ENCODE data around the gene NAA38. TPM values are rescaled to one million over a fixed set of nuclear protein-coding genes. Genes with fewer than 3 reads are reported as not detected.

Gene NAA38
- total and polyA plus RNA-seq, 8 donors, result 20.1 to 87.2 (median 28.0) TPM

DNA sequence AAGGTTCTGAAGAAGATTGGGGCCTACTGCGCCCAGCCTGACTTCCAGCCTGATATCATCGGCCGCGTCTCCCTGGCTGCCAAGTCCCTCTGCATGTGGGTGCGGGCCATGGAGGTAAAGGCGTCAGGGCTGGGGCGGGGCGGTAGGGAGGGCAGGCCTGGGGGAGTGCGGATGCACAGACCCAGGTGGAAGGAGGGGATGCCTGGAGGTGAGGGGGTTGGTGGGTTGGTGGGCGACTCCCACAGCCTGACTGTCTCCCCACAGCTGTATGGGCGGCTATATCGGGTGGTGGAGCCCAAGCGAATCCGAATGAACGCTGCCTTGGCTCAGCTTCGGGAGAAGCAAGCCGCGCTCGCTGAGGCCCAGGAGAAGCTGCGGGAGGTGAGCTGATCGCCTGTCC is 50.2 kb downstream of the NAA38 start:
- FAIRE-seq, result no peak
- H3K27ac ChIP-seq, result no peak overlapping the region
- ATAC-seq, result no peak
- WGBS, 2 donors, result 90 to 94% methylated on average over 21 of the region's 21 CpGs
- no peaks in the 10 kb centered on the region for H3K4me1 ChIP-seq
- TF ChIP-seq, protein P1, sequence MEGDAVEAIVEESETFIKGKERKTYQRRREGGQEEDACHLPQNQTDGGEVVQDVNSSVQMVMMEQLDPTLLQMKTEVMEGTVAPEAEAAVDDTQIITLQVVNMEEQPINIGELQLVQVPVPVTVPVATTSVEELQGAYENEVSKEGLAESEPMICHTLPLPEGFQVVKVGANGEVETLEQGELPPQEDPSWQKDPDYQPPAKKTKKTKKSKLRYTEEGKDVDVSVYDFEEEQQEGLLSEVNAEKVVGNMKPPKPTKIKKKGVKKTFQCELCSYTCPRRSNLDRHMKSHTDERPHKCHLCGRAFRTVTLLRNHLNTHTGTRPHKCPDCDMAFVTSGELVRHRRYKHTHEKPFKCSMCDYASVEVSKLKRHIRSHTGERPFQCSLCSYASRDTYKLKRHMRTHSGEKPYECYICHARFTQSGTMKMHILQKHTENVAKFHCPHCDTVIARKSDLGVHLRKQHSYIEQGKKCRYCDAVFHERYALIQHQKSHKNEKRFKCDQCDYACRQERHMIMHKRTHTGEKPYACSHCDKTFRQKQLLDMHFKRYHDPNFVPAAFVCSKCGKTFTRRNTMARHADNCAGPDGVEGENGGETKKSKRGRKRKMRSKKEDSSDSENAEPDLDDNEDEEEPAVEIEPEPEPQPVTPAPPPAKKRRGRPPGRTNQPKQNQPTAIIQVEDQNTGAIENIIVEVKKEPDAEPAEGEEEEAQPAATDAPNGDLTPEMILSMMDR (IDR thresholded peaks at IDR 0.05), result no peak
- no peaks in the 10 kb centered on the region for H3K36me3 ChIP-seq
- H3K4me3 ChIP-seq, result no peak overlapping the region
- H3K9me3 ChIP-seq, result no peaks in the 10 kb centered on the region
- no peak for DNase-seq
- intact Hi-C loops (cut with DNase I), result loop anchor here in 1 of 3 donors (10.0 kb wide), 1 partner anchor 72 kb away; no protein-coding TSS in a partner anchor
- H3K27me3 ChIP-seq, result no peaks in the 10 kb centered on the region

Other genes with a start within 250 kb of the NAA38 start
- gene FXR2, start 242.7 kb downstream of the NAA38 start, total RNA-seq, result 10 to 100 TPM in 4 of 6 donors, 1 to 10 TPM in 2; 7.8 to 16.6 (median 12.3) TPM
- gene FXR2, start 242.7 kb downstream of the NAA38 start, polyA plus RNA-seq, result 10 to 100 TPM; 19.8 to 25.6 TPM
- 10 to 100 TPM; 43.8 to 82.8 (median 66.6) TPM for gene SAT2, start 229.7 kb downstream of the NAA38 start, total RNA-seq
- gene SAT2, start 229.7 kb downstream of the NAA38 start, polyA plus RNA-seq, result 100 to 1,000 TPM; 250 to 348 TPM
- gene SHBG, start 227.4 kb downstream of the NAA38 start, total RNA-seq, result under 1 TPM in 3 of 6 donors, not detected in 3; 0.16 to 0.72 (median 0.17) TPM
- gene SHBG, start 227.4 kb downstream of the NAA38 start, polyA plus RNA-seq, result under 1 TPM; 0.23 to 0.82 TPM
- gene ATP1B2, start 206.6 kb downstream of the NAA38 start, total RNA-seq, result 1 to 10 TPM in 5 of 6 donors, under 1 TPM in 1; 0.79 to 1.9 (median 1.2) TPM
- 1 to 10 TPM; 1.3 to 6.7 TPM for gene ATP1B2, start 206.6 kb downstream of the NAA38 start, polyA plus RNA-seq
- gene TP53, start 170.1 kb downstream of the NAA38 start, total RNA-seq, result 10 to 100 TPM; 14.6 to 35.9 (median 28.5) TPM
- 10 to 100 TPM in 1 of 2 donors, 1 to 10 TPM in 1; 8.3 to 10.8 TPM for gene TP53, start 170.1 kb downstream of the NAA38 start, polyA plus RNA-seq
- 1 to 10 TPM; 2.0 to 5.0 (median 3.8) TPM for gene WRAP53, start 169.1 kb downstream of the NAA38 start, total RNA-seq
- gene WRAP53, start 169.1 kb downstream of the NAA38 start, polyA plus RNA-seq, result 10 to 100 TPM in 1 of 2 donors, 1 to 10 TPM in 1; 9.1 to 13.5 TPM
- 1 to 10 TPM in 3 of 6 donors, under 1 TPM in 3; 0.37 to 1.3 (median 0.85) TPM for gene EFNB3, start 152.4 kb downstream of the NAA38 start, total RNA-seq
- gene EFNB3, start 152.4 kb downstream of the NAA38 start, polyA plus RNA-seq, result 1 to 10 TPM in 1 of 2 donors, under 1 TPM in 1; 0.84 to 5.4 TPM
- under 1 TPM; 0.09 to 0.52 (median 0.19) TPM for gene DNAH2, start 139.8 kb downstream of the NAA38 start, total RNA-seq
- gene DNAH2, start 139.8 kb downstream of the NAA38 start, polyA plus RNA-seq, result under 1 TPM; 0.38 TPM
- 10 to 100 TPM; 14.9 to 23.7 (median 17.3) TPM for gene KDM6B, start 23.3 kb downstream of the NAA38 start, total RNA-seq
- 10 to 100 TPM in 1 of 2 donors, 1 to 10 TPM in 1; 8.9 to 15.3 TPM for gene KDM6B, start 23.3 kb downstream of the NAA38 start, polyA plus RNA-seq
- gene TMEM88, start 2.5 kb downstream of the NAA38 start, total RNA-seq, result 1 to 10 TPM; 2.1 to 4.2 (median 2.4) TPM
- gene TMEM88, start 2.5 kb downstream of the NAA38 start, polyA plus RNA-seq, result 10 to 100 TPM; 21.6 to 28.5 TPM
- gene CYB5D1, start 444 bp upstream of the NAA38 start, total RNA-seq, result 10 to 100 TPM in 1 of 6 donors, 1 to 10 TPM in 5; 5.0 to 10.5 (median 8.4) TPM
- 1 to 10 TPM; 4.9 to 8.5 TPM for gene CYB5D1, start 444 bp upstream of the NAA38 start, polyA plus RNA-seq
- 100 to 1,000 TPM in 1 of 6 donors, 10 to 100 TPM in 5; 35.9 to 101 (median 43.1) TPM for gene CHD3, start 31.2 kb upstream of the NAA38 start, total RNA-seq
- 100 to 1,000 TPM; 117 to 143 TPM for gene CHD3, start 31.2 kb upstream of the NAA38 start, polyA plus RNA-seq
- gene RNF227, start 58.7 kb upstream of the NAA38 start, total RNA-seq, result 1 to 10 TPM; 1.2 to 2.8 (median 2.0) TPM
- gene RNF227, start 58.7 kb upstream of the NAA38 start, polyA plus RNA-seq, result 1 to 10 TPM; 1.6 to 3.0 TPM
- gene KCNAB3, start 72.3 kb upstream of the NAA38 start, total RNA-seq, result 1 to 10 TPM in 3 of 6 donors, under 1 TPM in 3; 0.51 to 1.6 (median 0.98) TPM
- 1 to 10 TPM; 4.7 to 8.1 TPM for gene KCNAB3, start 72.3 kb upstream of the NAA38 start, polyA plus RNA-seq
- gene TRAPPC1, start 74.4 kb upstream of the NAA38 start, total RNA-seq, result 10 to 100 TPM; 27.3 to 67.1 (median 39.2) TPM
- gene TRAPPC1, start 74.4 kb upstream of the NAA38 start, polyA plus RNA-seq, result 10 to 100 TPM; 56.0 to 66.0 TPM
- 10 to 100 TPM in 2 of 6 donors, 1 to 10 TPM in 4; 5.8 to 17.9 (median 8.5) TPM for gene CNTROB, start 74.6 kb upstream of the NAA38 start, total RNA-seq
- gene CNTROB, start 74.6 kb upstream of the NAA38 start, polyA plus RNA-seq, result 10 to 100 TPM; 30.8 to 46.1 TPM
- gene GUCY2D, start 145.1 kb upstream of the NAA38 start, total RNA-seq, result under 1 TPM in 4 of 6 donors, not detected in 2; 0.22 to 0.47 (median 0.28) TPM
- gene GUCY2D, start 145.1 kb upstream of the NAA38 start, polyA plus RNA-seq, result under 1 TPM; 0.02 to 0.04 TPM
- 1 to 10 TPM in 1 of 6 donors, under 1 TPM in 4, not detected in 1; 0.09 to 4.7 (median 0.37) TPM for gene ALOX15B, start 181.5 kb upstream of the NAA38 start, total RNA-seq
- under 1 TPM; 0.05 to 0.19 TPM for gene ALOX15B, start 181.5 kb upstream of the NAA38 start, polyA plus RNA-seq
- under 1 TPM in 1 of 6 donors, not detected in 5; 0.31 TPM for gene ALOX12B, start 230.2 kb upstream of the NAA38 start, total RNA-seq
- under 1 TPM in 1 of 2 donors, not detected in 1; 0.16 TPM for gene ALOX12B, start 230.2 kb upstream of the NAA38 start, polyA plus RNA-seq

Measured in pancreas (tissue), 10 donors.